Transverse colon (tissue), 4 donors: ENCODE results near the gene FSTL5.

Source experiments
- CTCF ChIP-seq, 5 experiments: fragments of 200-600 bp in 3 of 5; fragments of 450-650 bp in 2 of 5; sonication (generic) in 3 of 5; IDR thresholded peaks; 1 replicate in 2 of 5; 2 replicates in 3 of 5; pipeline ENCODE4 v1.5.1; 2016 to 2017; ENCODE audit warnings: antibody characterized with exemption in 5 of 5, inconsistent platforms in 3 of 5, mild to moderate bottlenecking in 2 of 5, moderate library complexity in 1 of 5
- EP300 ChIP-seq: sonication (generic); formaldehyde crosslinking; IDR thresholded peaks from one replicate; pipeline ENCODE4 v1.6.1; 2017; ENCODE audit warnings: antibody characterized with exemption, low read depth
- POLR2A ChIP-seq: fragments of 450-650 bp; IDR thresholded peaks from one replicate; pipeline ENCODE4 v1.6.1; 2016; ENCODE audit warnings: antibody characterized with exemption, mild to moderate bottlenecking, moderate library complexity
- POLR2AphosphoS5 ChIP-seq, 3 donors: sonication (generic); formaldehyde crosslinking; IDR thresholded peaks; one replicate each; pipeline ENCODE4 v1.6.1; 2016; ENCODE audit warnings: antibody characterized with exemption in 3 of 3

GRCh38 chr4:161900110-161900509 lies 263.7 kb downstream of the FSTL5 start:
- no peak for TF ChIP-seq CTCF (IDR thresholded peaks at IDR 0.05)
- no peak for TF ChIP-seq POLR2A
- TF ChIP-seq POLR2AphosphoS5 (IDR thresholded peaks at IDR 0.05): no peak
- TF ChIP-seq EP300: no peak
